HepG2 (cell line): ENCODE measurements around the gene CSF3R. TPM values are rescaled to one million over a fixed set of nuclear protein-coding genes. Genes with fewer than 3 reads are reported as not detected.
A peak's percentile ranks its signal among the peaks of the same experiment; 100 is the strongest.

Source experiments
- HES4 ChIP-seq: sonication (generic); formaldehyde crosslinking; IDR thresholded peaks from 2 replicates; pipeline ENCODE4 v1.9.0; 2021; ENCODE audit warnings: mild to moderate bottlenecking, missing genetic modification reagents, borderline replicate concordance
- KAT8 ChIP-seq: IDR thresholded peaks from 2 replicates; pipeline ENCODE4 v1.6.1; 2016; ENCODE audit warnings: missing genetic modification reagents, missing compliant biosample characterization
- MATR3 ChIP-seq: sonication (generic); formaldehyde crosslinking; IDR thresholded peaks from 2 replicates; pipeline ENCODE4 v1.4.0; 2020; ENCODE audit warnings: missing genetic modification reagents
- MED1 ChIP-seq: sonication (generic); formaldehyde crosslinking; IDR thresholded peaks from 2 replicates; pipeline ENCODE4 v1.4.0; 2020; ENCODE audit warnings: missing genetic modification reagents
- MEIS2 ChIP-seq: sonication (generic); formaldehyde crosslinking; IDR thresholded peaks from 2 replicates; pipeline ENCODE4 v1.9.0; 2021; ENCODE audit warnings: mild to moderate bottlenecking, missing genetic modification reagents
- MYNN ChIP-seq: sonication (generic); formaldehyde crosslinking; IDR thresholded peaks from 2 replicates; pipeline ENCODE4 v1.4.0; 2020; ENCODE audit warnings: mild to moderate bottlenecking, low read depth, missing genetic modification reagents
- NRL ChIP-seq: sonication (generic); formaldehyde crosslinking; IDR thresholded peaks from 2 replicates; pipeline ENCODE4 v1.5.0; 2020; ENCODE audit warnings: missing genetic modification reagents, mild to moderate bottlenecking, moderate library complexity, borderline replicate concordance
- POGZ ChIP-seq: sonication (generic); formaldehyde crosslinking; IDR thresholded peaks from 2 replicates; pipeline ENCODE4 v1.4.0; 2020; ENCODE audit warnings: mild to moderate bottlenecking, missing genetic modification reagents
- RBFOX2 ChIP-seq: fragments of 200-400 bp; formaldehyde crosslinking; IDR thresholded peaks from 2 replicates; pipeline ENCODE4 v1.6.1; 2017; ENCODE audit warnings: low read depth, mild to moderate bottlenecking, low read length
- SNAI1 ChIP-seq: sonication (generic); formaldehyde crosslinking; IDR thresholded peaks from 2 replicates; pipeline ENCODE4 v1.5.0; 2020; ENCODE audit warnings: mild to moderate bottlenecking, missing genetic modification reagents, borderline replicate concordance
- TAF1 ChIP-seq: sonication (generic); formaldehyde crosslinking; IDR thresholded peaks from 2 replicates; pipeline ENCODE4 v1.4.0; 2020; ENCODE audit warnings: missing genetic modification reagents
- ZFY ChIP-seq: sonication (generic); formaldehyde crosslinking; IDR thresholded peaks from 2 replicates; pipeline ENCODE4 v1.4.0; 2020; ENCODE audit warnings: missing genetic modification reagents
- ZNF180 ChIP-seq: sonication (generic); formaldehyde crosslinking; IDR thresholded peaks from 2 replicates; pipeline ENCODE4 v1.4.0; 2020; ENCODE audit warnings: low read depth, missing genetic modification reagents, borderline replicate concordance
- ZNF234 ChIP-seq: sonication (generic); formaldehyde crosslinking; conservative IDR thresholded peaks from 2 replicates; pipeline ENCODE4 v1.5.1; 2020; ENCODE audit warnings: mild to moderate bottlenecking, missing genetic modification reagents
- ZNF317 ChIP-seq: sonication (generic); formaldehyde crosslinking; IDR thresholded peaks from 2 replicates; pipeline ENCODE4 v1.5.0; 2020; ENCODE audit warnings: mild to moderate bottlenecking, missing genetic modification reagents
- ZNF484 ChIP-seq: sonication (generic); formaldehyde crosslinking; IDR thresholded peaks from 2 replicates; pipeline ENCODE4 v1.5.1; 2020; ENCODE audit warnings: mild to moderate bottlenecking, low read depth, missing genetic modification reagents, borderline replicate concordance
- ZNF546 ChIP-seq: sonication (generic); formaldehyde crosslinking; conservative IDR thresholded peaks from 2 replicates; pipeline ENCODE4 v1.8.1; 2023; ENCODE audit warnings: mild to moderate bottlenecking, missing genetic modification reagents
- ZNF564 ChIP-seq: sonication (generic); formaldehyde crosslinking; IDR thresholded peaks from 2 replicates; pipeline ENCODE4 v1.8.1; 2023; ENCODE audit warnings: mild to moderate bottlenecking, missing genetic modification reagents
- ZNF577 ChIP-seq: sonication (generic); formaldehyde crosslinking; IDR thresholded peaks from 2 replicates; pipeline ENCODE4 v1.4.0; 2020; ENCODE audit warnings: mild to moderate bottlenecking, low read depth, missing genetic modification reagents, borderline replicate concordance
- ZNF883 ChIP-seq: sonication (generic); formaldehyde crosslinking; IDR thresholded peaks from 2 replicates; pipeline ENCODE4 v1.5.1; 2020; ENCODE audit warnings: mild to moderate bottlenecking, missing genetic modification reagents; ENCODE audit errors: not compliant biosample characterization
- polyA plus RNA-seq, 8 experiments: library from polyadenylated mRNA; depleted of rRNA in 3 of 8; stranded (reverse) in 7 of 8; unstranded in 1 of 8; fragments of >200 nt; fragmentation: Illumina TruSeq in 4 of 8; extraction: Trizol in 4 of 8; gene quantifications; 2 replicates each; pipeline versions ENCODE4 v1.2.1 to v1.2.3, GENCODE V29; 2011 to 2016; ENCODE audit warnings: low read depth in 4 of 8, missing spikeins in 1 of 8, mixed read lengths in 1 of 8; ENCODE audit not compliant: insufficient read depth in 1 of 8
- total RNA-seq, 5 experiments: library from RNA; depleted of rRNA; stranded (reverse); fragments of >200 nt; fragmentation: Illumina TruSeq; extraction: Trizol; gene quantifications; 2 replicates each; pipeline ENCODE4 v1.2.3, GENCODE V29; 2016; ENCODE audit warnings: low read depth in 1 of 5
- TF ChIP-seq, protein P1 (sequence below): sonication (generic); formaldehyde crosslinking; IDR thresholded peaks from 2 replicates; pipeline ENCODE4 v1.9.0; 2022; ENCODE audit warnings: missing genetic modification reagents, mild to moderate bottlenecking, borderline replicate concordance
- TF ChIP-seq, protein P2 (sequence below): sonication (generic); formaldehyde crosslinking; IDR thresholded peaks from 2 replicates; pipeline ENCODE4 v1.8.0; 2022; ENCODE audit warnings: missing genetic modification reagents, low read depth, mild to moderate bottlenecking, borderline replicate concordance
- TF ChIP-seq, protein P3 (sequence below): sonication (generic); formaldehyde crosslinking; conservative IDR thresholded peaks from 2 replicates; pipeline ENCODE4 v1.8.0; 2022; ENCODE audit warnings: mild to moderate bottlenecking, moderate library complexity, missing genetic modification reagents
- TF ChIP-seq, protein P4 (sequence below): sonication (generic); formaldehyde crosslinking; IDR thresholded peaks from 2 replicates; pipeline ENCODE4 v1.4.0; 2020; ENCODE audit warnings: missing genetic modification reagents

CSF3R gene
- total and polyA plus RNA-seq, 2 of the 13 experiments (the other 11 are each of a cell fraction or from before 2014, with no cell fraction given) = 11.9 to 28.8 TPM

DNA sequence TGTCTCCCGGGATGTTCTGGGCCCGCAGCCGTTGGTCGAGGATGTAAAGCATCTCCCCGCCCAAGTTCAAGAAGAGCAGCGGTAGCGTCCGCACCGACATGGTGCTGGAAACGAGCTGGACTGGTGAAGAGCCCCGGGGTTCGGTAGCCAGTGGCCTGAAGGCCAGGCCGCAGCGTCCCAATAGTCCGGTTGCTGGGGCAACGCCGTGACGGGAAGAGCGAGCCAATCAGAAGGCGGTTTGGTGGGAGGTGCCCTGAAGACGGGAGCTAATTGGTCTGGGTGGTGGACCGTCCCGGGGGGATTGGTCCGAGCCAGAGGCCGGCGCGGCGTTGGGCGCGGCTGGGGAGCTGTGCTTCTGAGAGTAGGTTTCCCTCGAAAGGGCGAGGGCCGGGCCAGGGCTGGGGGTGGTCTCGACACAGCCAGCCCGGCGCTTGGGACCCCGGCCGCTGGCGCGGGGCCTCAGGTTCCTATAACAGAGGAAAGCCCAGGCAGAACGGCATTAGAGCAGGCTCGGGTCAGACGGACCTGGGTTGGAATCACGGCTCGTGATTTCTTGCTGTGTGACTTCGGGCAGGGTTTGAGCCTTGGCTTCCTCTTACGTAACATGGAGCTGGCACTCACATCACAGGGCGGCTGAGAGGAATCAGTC, 32.3 kb downstream of the CSF3R start, which contains the start of gene OSCP1 (continued):
- TF ChIP-seq KAT8 (CRISPR knock-in tag) (0 out of 2 replicates have a peak, but pooled peaks have one; percentile 58), SNAI1 (peak; percentile 52; the same call in 1 of the 2 replicates), MATR3 (CRISPR knock-in tag) (no peak), HES4 (peak; percentile 66; the same call in 1 of the 2 replicates), ZNF180 (CRISPR knock-in tag) (no peak), TAF1 (CRISPR knock-in tag) (peak; percentile 38; the same call in 1 of the 2 replicates), MED1 (CRISPR knock-in tag) (no peak), ZNF546 (peak; percentile 78; the same call in 1 of the 2 replicates), RBFOX2 (peak; percentile 71), ZNF234 (no peak), POGZ (CRISPR knock-in tag) (no peak), ZNF883 (peak; percentile 82), NRL (CRISPR knock-in tag) (0 out of 2 replicates have a peak, but pooled peaks have one; percentile 46), MYNN (no peak), ZFY (CRISPR knock-in tag) (peak; percentile 97), MEIS2 (CRISPR knock-in tag) (peak; percentile 43; the same call in 1 of the 2 replicates), ZNF564 (CRISPR knock-in tag) (no peak), ZNF577 (CRISPR knock-in tag) (no peak), ZNF484 (CRISPR knock-in tag) (no peak), ZNF317 (peak; percentile 49; the same call in 1 of the 2 replicates)
- TF ChIP-seq, protein P1, sequence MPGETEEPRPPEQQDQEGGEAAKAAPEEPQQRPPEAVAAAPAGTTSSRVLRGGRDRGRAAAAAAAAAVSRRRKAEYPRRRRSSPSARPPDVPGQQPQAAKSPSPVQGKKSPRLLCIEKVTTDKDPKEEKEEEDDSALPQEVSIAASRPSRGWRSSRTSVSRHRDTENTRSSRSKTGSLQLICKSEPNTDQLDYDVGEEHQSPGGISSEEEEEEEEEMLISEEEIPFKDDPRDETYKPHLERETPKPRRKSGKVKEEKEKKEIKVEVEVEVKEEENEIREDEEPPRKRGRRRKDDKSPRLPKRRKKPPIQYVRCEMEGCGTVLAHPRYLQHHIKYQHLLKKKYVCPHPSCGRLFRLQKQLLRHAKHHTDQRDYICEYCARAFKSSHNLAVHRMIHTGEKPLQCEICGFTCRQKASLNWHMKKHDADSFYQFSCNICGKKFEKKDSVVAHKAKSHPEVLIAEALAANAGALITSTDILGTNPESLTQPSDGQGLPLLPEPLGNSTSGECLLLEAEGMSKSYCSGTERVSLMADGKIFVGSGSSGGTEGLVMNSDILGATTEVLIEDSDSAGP (CRISPR knock-in tag) = peak; percentile 43; the same call in 1 of the 2 replicates
- TF ChIP-seq, protein P2, sequence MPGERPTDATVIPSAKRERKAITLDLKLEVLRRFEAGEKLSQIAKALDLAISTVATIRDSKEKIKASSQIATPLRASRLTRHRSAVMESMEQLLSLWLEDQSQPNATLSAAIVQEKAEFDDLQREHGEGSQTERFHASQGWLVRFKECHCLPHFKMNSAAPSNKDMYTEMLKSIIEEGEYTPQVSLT (CRISPR knock-in tag) = no peak
- TF ChIP-seq, protein P3, sequence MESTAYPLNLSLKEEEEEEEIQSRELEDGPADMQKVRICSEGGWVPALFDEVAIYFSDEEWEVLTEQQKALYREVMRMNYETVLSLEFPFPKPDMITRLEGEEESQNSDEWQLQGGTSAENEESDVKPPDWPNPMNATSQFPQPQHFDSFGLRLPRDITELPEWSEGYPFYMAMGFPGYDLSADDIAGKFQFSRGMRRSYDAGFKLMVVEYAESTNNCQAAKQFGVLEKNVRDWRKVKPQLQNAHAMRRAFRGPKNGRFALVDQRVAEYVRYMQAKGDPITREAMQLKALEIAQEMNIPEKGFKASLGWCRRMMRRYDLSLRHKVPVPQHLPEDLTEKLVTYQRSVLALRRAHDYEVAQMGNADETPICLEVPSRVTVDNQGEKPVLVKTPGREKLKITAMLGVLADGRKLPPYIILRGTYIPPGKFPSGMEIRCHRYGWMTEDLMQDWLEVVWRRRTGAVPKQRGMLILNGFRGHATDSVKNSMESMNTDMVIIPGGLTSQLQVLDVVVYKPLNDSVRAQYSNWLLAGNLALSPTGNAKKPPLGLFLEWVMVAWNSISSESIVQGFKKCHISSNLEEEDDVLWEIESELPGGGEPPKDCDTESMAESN (CRISPR knock-in tag) = peak; percentile 47; the same call in 1 of the 2 replicates
- TF ChIP-seq, protein P4, sequence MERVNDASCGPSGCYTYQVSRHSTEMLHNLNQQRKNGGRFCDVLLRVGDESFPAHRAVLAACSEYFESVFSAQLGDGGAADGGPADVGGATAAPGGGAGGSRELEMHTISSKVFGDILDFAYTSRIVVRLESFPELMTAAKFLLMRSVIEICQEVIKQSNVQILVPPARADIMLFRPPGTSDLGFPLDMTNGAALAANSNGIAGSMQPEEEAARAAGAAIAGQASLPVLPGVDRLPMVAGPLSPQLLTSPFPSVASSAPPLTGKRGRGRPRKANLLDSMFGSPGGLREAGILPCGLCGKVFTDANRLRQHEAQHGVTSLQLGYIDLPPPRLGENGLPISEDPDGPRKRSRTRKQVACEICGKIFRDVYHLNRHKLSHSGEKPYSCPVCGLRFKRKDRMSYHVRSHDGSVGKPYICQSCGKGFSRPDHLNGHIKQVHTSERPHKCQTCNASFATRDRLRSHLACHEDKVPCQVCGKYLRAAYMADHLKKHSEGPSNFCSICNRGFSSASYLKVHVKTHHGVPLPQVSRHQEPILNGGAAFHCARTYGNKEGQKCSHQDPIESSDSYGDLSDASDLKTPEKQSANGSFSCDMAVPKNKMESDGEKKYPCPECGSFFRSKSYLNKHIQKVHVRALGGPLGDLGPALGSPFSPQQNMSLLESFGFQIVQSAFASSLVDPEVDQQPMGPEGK (CRISPR knock-in tag) = no peak
